HEK293 (cell line): ENCODE measurements around the gene CLPX.

Experiments used
- KLF16 ChIP-seq: fragments of 450-650 bp; formaldehyde crosslinking; IDR thresholded peaks from 2 replicates; pipeline ENCODE4 v1.5.1; 2017; ENCODE audit warnings: missing biosample characterization, missing genetic modification characterization
- ZBTB17 ChIP-seq: fragments of 450-650 bp; formaldehyde crosslinking; IDR thresholded peaks from 2 replicates; pipeline ENCODE4 v1.5.1; 2016; ENCODE audit warnings: missing biosample characterization, missing genetic modification characterization
- ZBTB21 ChIP-seq: fragments of 450-650 bp; formaldehyde crosslinking; IDR thresholded peaks from 2 replicates; pipeline ENCODE4 v1.5.1; 2017; ENCODE audit warnings: missing biosample characterization, missing genetic modification characterization
- ZNF292 ChIP-seq: fragments of 450-650 bp; formaldehyde crosslinking; IDR thresholded peaks from 2 replicates; pipeline ENCODE4 v1.5.1; 2016; ENCODE audit warnings: low read depth, missing biosample characterization, missing genetic modification characterization, borderline replicate concordance
- ZNF776 ChIP-seq: fragments of 450-650 bp; formaldehyde crosslinking; IDR thresholded peaks from 2 replicates; pipeline ENCODE4 v1.5.0; 2017; ENCODE audit warnings: missing biosample characterization, missing genetic modification characterization, borderline replicate concordance
- TF ChIP-seq, protein P1 (sequence below): fragments of 450-650 bp; formaldehyde crosslinking; IDR thresholded peaks from 2 replicates; pipeline ENCODE4 v1.5.1; 2016; ENCODE audit warnings: missing biosample characterization, missing genetic modification characterization

DNA sequence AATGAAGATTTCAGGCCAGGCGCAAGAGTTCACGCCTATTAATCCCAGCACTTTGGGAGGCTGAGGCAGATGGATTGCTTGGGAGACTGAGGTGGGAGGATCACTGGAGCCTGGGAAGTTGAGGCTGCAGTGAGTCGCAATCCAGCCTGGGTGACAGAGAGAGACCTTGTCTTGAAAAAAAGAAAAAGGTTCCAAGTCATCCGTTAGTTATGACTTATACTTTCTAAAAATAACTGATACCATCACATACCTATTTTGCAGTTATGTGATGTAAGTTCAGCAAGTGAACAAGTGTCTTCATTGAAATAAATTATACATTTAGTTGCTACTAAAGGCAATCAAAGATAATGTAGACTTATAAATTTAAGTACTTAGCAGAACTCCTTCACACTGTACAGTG, 22.1 kb downstream of the CLPX start:
- TF ChIP-seq ZNF776 (no peak), KLF16 (no peak), ZBTB17 (no peak), ZBTB21 (tag by site-specific recombination) (no peak), ZNF292 (tag by site-specific recombination) (no peak)
- TF ChIP-seq, protein P1, sequence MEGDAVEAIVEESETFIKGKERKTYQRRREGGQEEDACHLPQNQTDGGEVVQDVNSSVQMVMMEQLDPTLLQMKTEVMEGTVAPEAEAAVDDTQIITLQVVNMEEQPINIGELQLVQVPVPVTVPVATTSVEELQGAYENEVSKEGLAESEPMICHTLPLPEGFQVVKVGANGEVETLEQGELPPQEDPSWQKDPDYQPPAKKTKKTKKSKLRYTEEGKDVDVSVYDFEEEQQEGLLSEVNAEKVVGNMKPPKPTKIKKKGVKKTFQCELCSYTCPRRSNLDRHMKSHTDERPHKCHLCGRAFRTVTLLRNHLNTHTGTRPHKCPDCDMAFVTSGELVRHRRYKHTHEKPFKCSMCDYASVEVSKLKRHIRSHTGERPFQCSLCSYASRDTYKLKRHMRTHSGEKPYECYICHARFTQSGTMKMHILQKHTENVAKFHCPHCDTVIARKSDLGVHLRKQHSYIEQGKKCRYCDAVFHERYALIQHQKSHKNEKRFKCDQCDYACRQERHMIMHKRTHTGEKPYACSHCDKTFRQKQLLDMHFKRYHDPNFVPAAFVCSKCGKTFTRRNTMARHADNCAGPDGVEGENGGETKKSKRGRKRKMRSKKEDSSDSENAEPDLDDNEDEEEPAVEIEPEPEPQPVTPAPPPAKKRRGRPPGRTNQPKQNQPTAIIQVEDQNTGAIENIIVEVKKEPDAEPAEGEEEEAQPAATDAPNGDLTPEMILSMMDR (tag by site-specific recombination), result no peak
